ENCODE measurements around the gene ABLIM3.

The ABLIM3 gene

GRCh38 chr5:149195337-149195887, 54.1 kb downstream of the ABLIM3 start:
- no peak for DNase-seq

- DNase-seq, result no peak
Measured at GRCh38 chr5:149195962-149196361, 54.7 kb downstream of the ABLIM3 start.

GRCh38 chr5:149198148-149198547, 56.9 kb downstream of the ABLIM3 start:
- no peak for DNase-seq

GRCh38 chr5:149200355-149200754, 59.1 kb downstream of the ABLIM3 start:
- no peak for DNase-seq

GRCh38 chr5:149201121-149201637, 59.9 kb downstream of the ABLIM3 start:
- no peak for DNase-seq

GRCh38 chr5:149202910-149203451, 61.7 kb downstream of the ABLIM3 start:
- no peak for DNase-seq

- no peak for DNase-seq
Measured at GRCh38 chr5:149203921-149204441, 62.7 kb downstream of the ABLIM3 start.

- no peak for DNase-seq
Measured at GRCh38 chr5:149205625-149206523, 64.6 kb downstream of the ABLIM3 start.

- no peak for DNase-seq
Measured at GRCh38 chr5:149206524-149207141, 65.3 kb downstream of the ABLIM3 start.

- no peak for DNase-seq
Measured at GRCh38 chr5:149207831-149208230, 66.5 kb downstream of the ABLIM3 start.

GRCh38 chr5:149210225-149210624, 68.9 kb downstream of the ABLIM3 start:
- DNase-seq, result no peak

GRCh38 chr5:149210968-149211490, 69.7 kb downstream of the ABLIM3 start:
- no peak for DNase-seq

- no peak for DNase-seq
Measured at GRCh38 chr5:149211566-149211965, 70.3 kb downstream of the ABLIM3 start.

- peak; percentile 62 for DNase-seq
Measured at GRCh38 chr5:149212198-149212951, 71.1 kb downstream of the ABLIM3 start.

- DNase-seq, result no peak
Measured at GRCh38 chr5:149213264-149213880, 72.1 kb downstream of the ABLIM3 start.

GRCh38 chr5:149215478-149216090, 74.3 kb downstream of the ABLIM3 start:
- no peak for DNase-seq

GRCh38 chr5:149216496-149216895, 75.2 kb downstream of the ABLIM3 start:
- DNase-seq, result no peak

GRCh38 chr5:149217096-149217802, 76.0 kb downstream of the ABLIM3 start:
- DNase-seq, result no peak

GRCh38 chr5:149217803-149218155, 76.5 kb downstream of the ABLIM3 start:
- no peak for DNase-seq

- no peak for DNase-seq
Measured at GRCh38 chr5:149219584-149219983, 78.3 kb downstream of the ABLIM3 start.

- no peak for DNase-seq
Measured at GRCh38 chr5:149220750-149221149, 79.5 kb downstream of the ABLIM3 start.
